ENCODE data around the gene NDUFV1.

Gene NDUFV1

DNA sequence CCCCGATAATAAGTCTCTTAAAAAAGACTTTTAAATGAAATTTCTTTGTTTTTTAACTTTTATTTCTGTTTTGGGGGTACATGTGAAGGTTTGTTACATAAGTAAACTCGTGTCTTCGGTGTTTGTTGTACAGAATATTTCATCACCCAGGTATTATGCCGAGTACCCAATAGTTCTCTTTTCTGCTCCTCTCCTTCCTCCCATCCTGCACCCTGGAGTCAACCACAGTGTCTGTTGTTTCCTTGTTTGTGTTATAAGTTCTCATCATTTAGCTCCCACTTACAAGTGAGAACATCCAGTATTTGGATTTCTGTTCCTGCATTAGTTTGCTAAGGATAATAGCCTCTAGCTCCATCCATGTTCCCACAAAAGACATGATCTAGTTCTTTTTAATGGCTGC, 24.7 kb upstream of the NDUFV1 start:
- DNase-seq (ENCODE audit: low read depth): no peak
- no peak for TF ChIP-seq CTCF (IDR thresholded peaks at IDR 0.05; ENCODE audit: low read depth, low read length, missing control alignments)
- no peak overlapping the region for H3K4me3 ChIP-seq (ENCODE audit: low read depth, low read length)

DNA sequence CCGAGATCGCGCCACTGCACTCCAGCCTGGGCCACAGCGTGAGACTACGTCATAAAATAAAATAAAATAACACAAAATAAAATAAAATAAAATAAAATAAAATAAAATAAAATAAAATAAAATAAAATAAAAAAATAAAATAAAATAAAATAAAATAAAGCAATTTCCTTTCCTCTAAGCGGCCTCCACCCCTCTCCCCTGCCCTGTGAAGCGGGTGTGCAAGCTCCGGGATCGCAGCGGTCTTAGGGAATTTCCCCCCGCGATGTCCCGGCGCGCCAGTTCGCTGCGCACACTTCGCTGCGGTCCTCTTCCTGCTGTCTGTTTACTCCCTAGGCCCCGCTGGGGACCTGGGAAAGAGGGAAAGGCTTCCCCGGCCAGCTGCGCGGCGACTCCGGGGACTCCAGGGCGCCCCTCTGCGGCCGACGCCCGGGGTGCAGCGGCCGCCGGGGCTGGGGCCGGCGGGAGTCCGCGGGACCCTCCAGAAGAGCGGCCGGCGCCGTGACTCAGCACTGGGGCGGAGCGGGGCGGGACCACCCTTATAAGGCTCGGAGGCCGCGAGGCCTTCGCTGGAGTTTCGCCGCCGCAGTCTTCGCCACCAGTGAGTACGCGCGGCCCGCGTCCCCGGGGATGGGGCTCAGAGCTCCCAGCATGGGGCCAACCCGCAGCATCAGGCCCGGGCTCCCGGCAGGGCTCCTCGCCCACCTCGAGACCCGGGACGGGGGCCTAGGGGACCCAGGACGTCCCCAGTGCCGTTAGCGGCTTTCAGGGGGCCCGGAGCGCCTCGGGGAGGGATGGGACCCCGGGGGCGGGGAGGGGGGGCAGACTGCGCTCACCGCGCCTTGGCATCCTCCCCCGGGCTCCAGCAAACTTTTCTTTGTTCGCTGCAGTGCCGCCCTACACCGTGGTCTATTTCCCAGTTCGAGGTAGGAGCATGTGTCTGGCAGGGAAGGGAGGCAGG, 23.2 kb upstream of the NDUFV1 start, which contains the start of gene GSTP1:
TSS of gene GSTP1 (plus strand) at position 566 of the 958 bp plus-strand sequence. CDS start at position 598, 32 bp downstream.
- peak; percentile 54 for DNase-seq (ENCODE audit: low read depth)
- H3K4me3 ChIP-seq (ENCODE audit: low read depth, low read length): peak within 1 kb of the TSS; percentile 81
- peak; percentile 66 for TF ChIP-seq CTCF (IDR thresholded peaks at IDR 0.05; ENCODE audit: low read depth, low read length, missing control alignments)

DNA sequence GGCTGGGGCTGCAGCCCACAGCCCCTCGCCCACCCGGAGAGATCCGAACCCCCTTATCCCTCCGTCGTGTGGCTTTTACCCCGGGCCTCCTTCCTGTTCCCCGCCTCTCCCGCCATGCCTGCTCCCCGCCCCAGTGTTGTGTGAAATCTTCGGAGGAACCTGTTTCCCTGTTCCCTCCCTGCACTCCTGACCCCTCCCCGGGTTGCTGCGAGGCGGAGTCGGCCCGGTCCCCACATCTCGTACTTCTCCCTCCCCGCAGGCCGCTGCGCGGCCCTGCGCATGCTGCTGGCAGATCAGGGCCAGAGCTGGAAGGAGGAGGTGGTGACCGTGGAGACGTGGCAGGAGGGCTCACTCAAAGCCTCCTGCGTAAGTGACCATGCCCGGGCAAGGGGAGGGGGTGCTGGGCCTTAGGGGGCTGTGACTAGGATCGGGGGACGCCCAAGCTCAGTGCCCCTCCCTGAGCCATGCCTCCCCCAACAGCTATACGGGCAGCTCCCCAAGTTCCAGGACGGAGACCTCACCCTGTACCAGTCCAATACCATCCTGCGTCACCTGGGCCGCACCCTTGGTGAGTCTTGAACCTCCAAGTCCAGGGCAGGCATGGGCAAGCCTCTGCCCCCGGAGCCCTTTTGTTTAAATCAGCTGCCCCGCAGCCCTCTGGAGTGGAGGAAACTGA, 22.4 kb upstream of the NDUFV1 start:
- no peak for DNase-seq (ENCODE audit: low read depth)
- TF ChIP-seq CTCF (IDR thresholded peaks at IDR 0.05; ENCODE audit: low read depth, low read length, missing control alignments): no peak
- H3K4me3 ChIP-seq (ENCODE audit: low read depth, low read length): peak overlapping the region; percentile 81

GRCh38 chr11:67584881-67585873, 21.6 kb upstream of the NDUFV1 start:
- peak overlapping the region; percentile 81 for H3K4me3 ChIP-seq (ENCODE audit: low read depth, low read length)
- no peak for TF ChIP-seq CTCF (IDR thresholded peaks at IDR 0.05; ENCODE audit: low read depth, low read length, missing control alignments)
- no peak for DNase-seq (ENCODE audit: low read depth)

DNA sequence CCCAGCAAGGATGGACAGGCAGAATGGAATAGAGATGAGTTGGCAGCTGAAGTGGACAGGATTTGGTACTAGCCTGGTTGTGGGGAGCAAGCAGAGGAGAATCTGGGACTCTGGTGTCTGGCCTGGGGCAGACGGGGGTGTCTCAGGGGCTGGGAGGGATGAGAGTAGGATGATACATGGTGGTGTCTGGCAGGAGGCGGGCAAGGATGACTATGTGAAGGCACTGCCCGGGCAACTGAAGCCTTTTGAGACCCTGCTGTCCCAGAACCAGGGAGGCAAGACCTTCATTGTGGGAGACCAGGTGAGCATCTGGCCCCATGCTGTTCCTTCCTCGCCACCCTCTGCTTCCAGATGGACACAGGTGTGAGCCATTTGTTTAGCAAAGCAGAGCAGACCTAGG, 20.8 kb upstream of the NDUFV1 start:
- no peak for DNase-seq (ENCODE audit: low read depth)
- TF ChIP-seq CTCF (IDR thresholded peaks at IDR 0.05; ENCODE audit: low read depth, low read length, missing control alignments): no peak
- no peak overlapping the region for H3K4me3 ChIP-seq (ENCODE audit: low read depth, low read length)

GRCh38 chr11:67586568-67587250, 20.0 kb upstream of the NDUFV1 start:
- no peak for TF ChIP-seq CTCF (IDR thresholded peaks at IDR 0.05; ENCODE audit: low read depth, low read length, missing control alignments)
- DNase-seq (ENCODE audit: low read depth): no peak
- H3K4me3 ChIP-seq (ENCODE audit: low read depth, low read length): no peak overlapping the region

All from GM12864 (cell line).